Measurements from ENCODE around the gene RECQL5. TPM values are rescaled to one million over a fixed set of nuclear protein-coding genes. Genes with fewer than 3 reads are reported as not detected.

Gene RECQL5
- total RNA-seq, 1 experiment from 2014 or later, result 40.0 TPM

DNA sequence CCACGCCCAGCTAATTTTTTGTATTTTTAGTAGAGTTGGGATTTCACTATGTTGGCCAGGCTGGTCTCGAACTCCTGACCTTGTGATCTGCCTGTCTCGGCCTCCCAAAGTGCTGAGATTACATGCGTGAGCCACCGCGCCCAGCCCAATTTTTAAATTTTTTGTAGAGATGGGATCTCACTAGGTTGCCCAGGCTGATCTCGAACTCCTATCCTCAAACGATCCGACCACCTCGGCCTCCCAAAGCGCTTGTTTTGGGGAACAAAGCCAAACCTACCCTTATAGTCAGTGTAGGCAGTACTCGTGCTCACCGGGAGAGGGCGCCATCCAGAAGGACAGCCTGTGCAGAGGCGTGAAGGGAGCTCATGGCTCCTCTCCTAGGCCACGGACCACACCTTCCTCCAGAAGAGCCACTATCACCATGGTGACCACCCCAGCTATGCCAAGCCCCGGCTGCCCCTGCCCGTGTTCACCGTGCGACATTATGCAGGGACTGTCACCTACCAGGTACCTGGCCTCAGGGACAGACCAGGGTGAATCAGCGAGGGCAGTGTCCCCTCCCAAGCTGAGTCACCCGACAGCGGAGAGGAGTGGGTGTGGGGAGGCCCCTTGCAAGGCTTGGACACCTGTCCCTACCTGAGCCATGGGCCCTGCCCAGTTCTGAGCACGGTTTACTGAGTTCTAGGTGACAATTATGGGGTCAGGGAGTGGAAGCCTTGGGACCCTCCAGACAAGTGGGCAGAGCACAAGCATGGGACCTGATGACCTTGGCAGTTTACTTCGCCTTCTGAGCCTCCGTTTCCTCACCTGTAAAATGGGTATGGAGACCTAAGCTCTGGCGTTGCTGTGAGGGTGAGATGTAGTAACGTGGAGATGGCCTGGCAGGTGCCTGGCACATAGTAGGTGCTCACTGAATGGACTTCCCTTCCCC is 65.6 kb downstream of the RECQL5 start:
- Mint-ChIP-seq H3K27ac (no peak overlapping the region), H3K4me1 (no peaks in the 10 kb centered on the region), H3K9me3 (no peaks in the 10 kb centered on the region), H3K4me3 (no peak overlapping the region), H3K27me3 (ENCODE audit: low read depth) (peaks cover 2% of the 10 kb centered on the region), H3K36me3 (ENCODE audit: insufficient read depth in 1 of 3, low read depth in 3 of 3) (no peaks in the 10 kb centered on the region)
- no peak overlapping the region for H3K9ac ChIP-seq (ENCODE audit: extremely low read depth, insufficient read length, low read length)
- H3K9me3 ChIP-seq (ENCODE audit: control insufficient read depth, low read depth, low read length), result no peaks in the 10 kb centered on the region
- no peaks in the 10 kb centered on the region for H3K79me1 ChIP-seq (ENCODE audit: insufficient read depth, low read depth, low read length, poor library complexity, severe bottlenecking)
- WGBS (ENCODE audit: extremely low coverage, insufficient read length, low lambda C conversion rate), result no CpG with 5 or more reads among the region's 28 CpGs
- H3K27me3 ChIP-seq (ENCODE audit: insufficient read depth, low read length), result no peaks in the 10 kb centered on the region
- H3K18ac ChIP-seq (ENCODE audit: insufficient read length, low read depth, low read length), result no peak overlapping the region
- no peak overlapping the region for H2BK20ac ChIP-seq (ENCODE audit: low read depth, low read length, poor library complexity, severe bottlenecking)
- no peaks in the 10 kb centered on the region for H3K23me2 ChIP-seq (ENCODE audit: insufficient read length, low read depth, low read length, poor library complexity, severe bottlenecking)
- H4K20me1 ChIP-seq (ENCODE audit: control insufficient read depth, insufficient read depth, insufficient read length), result no peaks in the 10 kb centered on the region
- no peak overlapping the region for H3K14ac ChIP-seq (ENCODE audit: insufficient read depth, low read length)
- H3K4me1 ChIP-seq (ENCODE audit: insufficient read depth, low read length), result no peaks in the 10 kb centered on the region
- no peak overlapping the region for H2AK5ac ChIP-seq (ENCODE audit: insufficient read length, low read length)
- no peak overlapping the region for H2BK5ac ChIP-seq (ENCODE audit: insufficient read length, low read length)
- H3K27ac ChIP-seq (ENCODE audit: insufficient read length, low read depth, low read length), result no peak overlapping the region
- no peak overlapping the region for H2AFZ ChIP-seq (ENCODE audit: low read length)
- H2BK120ac ChIP-seq (ENCODE audit: low read depth, low read length, poor library complexity, severe bottlenecking), result no peak overlapping the region
- no peak overlapping the region for H2BK12ac ChIP-seq (ENCODE audit: insufficient read length, low read depth, low read length)
- H3K4ac ChIP-seq (ENCODE audit: low read depth, low read length), result no peak overlapping the region
- H3K56ac ChIP-seq (ENCODE audit: insufficient read length, low read depth, low read length), result no peak overlapping the region
- peak; percentile 92 for DNase-seq
- no peak overlapping the region for H4K91ac ChIP-seq (ENCODE audit: insufficient read length, low read depth, low read length)
- H3K23ac ChIP-seq (ENCODE audit: insufficient read length, low read depth, low read length), result no peak overlapping the region
- no peak overlapping the region for H3T11ph ChIP-seq (ENCODE audit: low read length)
- H2BK15ac ChIP-seq (ENCODE audit: low read depth, low read length), result no peak overlapping the region
- no peak overlapping the region for H4K8ac ChIP-seq (replicated peaks; ENCODE audit: insufficient read length, low read depth, low read length)
- TF ChIP-seq, protein P1, sequence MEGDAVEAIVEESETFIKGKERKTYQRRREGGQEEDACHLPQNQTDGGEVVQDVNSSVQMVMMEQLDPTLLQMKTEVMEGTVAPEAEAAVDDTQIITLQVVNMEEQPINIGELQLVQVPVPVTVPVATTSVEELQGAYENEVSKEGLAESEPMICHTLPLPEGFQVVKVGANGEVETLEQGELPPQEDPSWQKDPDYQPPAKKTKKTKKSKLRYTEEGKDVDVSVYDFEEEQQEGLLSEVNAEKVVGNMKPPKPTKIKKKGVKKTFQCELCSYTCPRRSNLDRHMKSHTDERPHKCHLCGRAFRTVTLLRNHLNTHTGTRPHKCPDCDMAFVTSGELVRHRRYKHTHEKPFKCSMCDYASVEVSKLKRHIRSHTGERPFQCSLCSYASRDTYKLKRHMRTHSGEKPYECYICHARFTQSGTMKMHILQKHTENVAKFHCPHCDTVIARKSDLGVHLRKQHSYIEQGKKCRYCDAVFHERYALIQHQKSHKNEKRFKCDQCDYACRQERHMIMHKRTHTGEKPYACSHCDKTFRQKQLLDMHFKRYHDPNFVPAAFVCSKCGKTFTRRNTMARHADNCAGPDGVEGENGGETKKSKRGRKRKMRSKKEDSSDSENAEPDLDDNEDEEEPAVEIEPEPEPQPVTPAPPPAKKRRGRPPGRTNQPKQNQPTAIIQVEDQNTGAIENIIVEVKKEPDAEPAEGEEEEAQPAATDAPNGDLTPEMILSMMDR (conservative IDR thresholded peaks at IDR 0.05), result peak; percentile 96
- H3K79me2 ChIP-seq (ENCODE audit: insufficient read depth, low read length), result no peaks in the 10 kb centered on the region
- no peak overlapping the region for H4K5ac ChIP-seq (ENCODE audit: insufficient read length, low read depth, low read length)
- H3K4me2 ChIP-seq (ENCODE audit: insufficient read depth, insufficient read length, low read length), result no peak overlapping the region

All from H9 (cell line).